ENCODE results near the gene SATB2. TPM values are rescaled to one million over a fixed set of nuclear protein-coding genes. Genes with fewer than 3 reads are reported as not detected.

Gene SATB2
- total RNA-seq, 1 experiment from 2014 or later: 22.1 TPM

DNA sequence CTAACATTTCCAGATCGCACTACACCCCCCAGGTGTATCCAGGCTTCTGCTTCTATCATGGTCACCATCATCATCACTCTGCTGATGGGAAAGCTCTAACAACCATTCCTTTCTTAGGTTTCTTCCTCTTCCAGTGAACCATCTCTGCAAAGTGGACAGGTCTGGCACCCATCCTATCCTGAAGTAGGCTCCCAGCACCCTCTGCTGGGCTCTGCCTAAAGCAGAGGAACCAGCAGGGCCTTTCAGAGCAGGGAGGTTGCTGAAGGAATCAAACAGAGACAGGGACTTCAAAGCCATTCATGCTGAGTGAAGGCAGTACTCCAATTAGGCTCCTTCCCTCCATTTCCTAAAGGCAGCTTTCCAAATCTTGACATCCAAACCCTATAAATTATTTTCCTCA is 27.2 kb upstream of the SATB2 start:
- peak; percentile 49 for ATAC-seq

DNA sequence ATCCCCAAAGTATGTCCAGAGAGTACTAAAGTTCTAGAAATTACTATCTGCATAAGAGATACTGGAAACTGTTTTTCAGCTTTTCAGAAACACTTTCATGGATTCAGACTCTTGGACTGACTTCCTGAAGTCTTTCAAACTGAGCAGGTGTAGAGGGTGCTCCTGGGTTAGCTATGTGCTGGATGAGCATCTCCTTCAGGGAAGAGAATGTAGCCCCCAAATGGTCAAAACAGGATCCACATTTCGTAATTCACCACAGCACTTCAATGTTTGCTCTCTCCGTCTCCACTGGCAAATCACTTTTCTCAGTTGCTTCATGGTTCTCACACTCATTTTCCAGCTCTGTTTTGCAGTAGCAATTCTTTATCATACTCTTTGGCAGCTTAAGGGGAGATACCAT is 23.2 kb upstream of the SATB2 start:
- no peak overlapping the region for H3K27ac Mint-ChIP-seq
- CTCF ChIA-PET: interaction anchor here (1.0 to 8.5 kb wide), 2 partner anchors 12 to 16 kb away, joined by 4 to 136 read pairs; no protein-coding TSS in a partner anchor
- H3K9me3 Mint-ChIP-seq: no peaks in the 10 kb centered on the region
- no peaks in the 10 kb centered on the region for H3K36me3 Mint-ChIP-seq
- TF ChIP-seq HMGA2 (CRISPR knock-in tag; IDR thresholded peaks at IDR 0.05) (no peak), TEAD1 (CRISPR knock-in tag; IDR thresholded peaks at IDR 0.05) (no peak), ZNF671 (CRISPR knock-in tag; IDR thresholded peaks at IDR 0.05) (no peak), ZNF232 (CRISPR knock-in tag; IDR thresholded peaks at IDR 0.05) (no peak), CREM (CRISPR knock-in tag; IDR thresholded peaks at IDR 0.05) (no peak), FOXK1 (CRISPR knock-in tag; IDR thresholded peaks at IDR 0.05) (no peak), ETV6 (CRISPR knock-in tag; IDR thresholded peaks at IDR 0.05) (no peak), ZBTB21 (CRISPR knock-in tag; IDR thresholded peaks at IDR 0.05; ENCODE audit: borderline replicate concordance) (no peak), TEAD4 (CRISPR knock-in tag; IDR thresholded peaks at IDR 0.05) (no peak), SP1 (CRISPR knock-in tag; conservative IDR thresholded peaks at IDR 0.05) (no peak), EMX1 (CRISPR knock-in tag; IDR thresholded peaks at IDR 0.05) (no peak), ZNF263 (CRISPR knock-in tag; IDR thresholded peaks at IDR 0.05; ENCODE audit: low read depth) (no peak), PRRX2 (CRISPR knock-in tag; IDR thresholded peaks at IDR 0.05) (no peak), ZNF317 (CRISPR knock-in tag; IDR thresholded peaks at IDR 0.05; ENCODE audit: borderline replicate concordance, low read depth) (no peak)
- TF ChIP-seq, protein P1, sequence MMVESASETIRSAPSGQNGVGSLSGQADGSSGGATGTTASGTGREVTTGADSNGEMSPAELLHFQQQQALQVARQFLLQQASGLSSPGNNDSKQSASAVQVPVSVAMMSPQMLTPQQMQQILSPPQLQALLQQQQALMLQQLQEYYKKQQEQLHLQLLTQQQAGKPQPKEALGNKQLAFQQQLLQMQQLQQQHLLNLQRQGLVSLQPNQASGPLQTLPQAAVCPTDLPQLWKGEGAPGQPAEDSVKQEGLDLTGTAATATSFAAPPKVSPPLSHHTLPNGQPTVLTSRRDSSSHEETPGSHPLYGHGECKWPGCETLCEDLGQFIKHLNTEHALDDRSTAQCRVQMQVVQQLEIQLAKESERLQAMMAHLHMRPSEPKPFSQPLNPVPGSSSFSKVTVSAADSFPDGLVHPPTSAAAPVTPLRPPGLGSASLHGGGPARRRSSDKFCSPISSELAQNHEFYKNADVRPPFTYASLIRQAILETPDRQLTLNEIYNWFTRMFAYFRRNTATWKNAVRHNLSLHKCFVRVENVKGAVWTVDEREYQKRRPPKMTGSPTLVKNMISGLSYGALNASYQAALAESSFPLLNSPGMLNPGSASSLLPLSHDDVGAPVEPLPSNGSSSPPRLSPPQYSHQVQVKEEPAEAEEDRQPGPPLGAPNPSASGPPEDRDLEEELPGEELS (CRISPR knock-in tag; IDR thresholded peaks at IDR 0.05): no peak
- TF ChIP-seq, protein P2, sequence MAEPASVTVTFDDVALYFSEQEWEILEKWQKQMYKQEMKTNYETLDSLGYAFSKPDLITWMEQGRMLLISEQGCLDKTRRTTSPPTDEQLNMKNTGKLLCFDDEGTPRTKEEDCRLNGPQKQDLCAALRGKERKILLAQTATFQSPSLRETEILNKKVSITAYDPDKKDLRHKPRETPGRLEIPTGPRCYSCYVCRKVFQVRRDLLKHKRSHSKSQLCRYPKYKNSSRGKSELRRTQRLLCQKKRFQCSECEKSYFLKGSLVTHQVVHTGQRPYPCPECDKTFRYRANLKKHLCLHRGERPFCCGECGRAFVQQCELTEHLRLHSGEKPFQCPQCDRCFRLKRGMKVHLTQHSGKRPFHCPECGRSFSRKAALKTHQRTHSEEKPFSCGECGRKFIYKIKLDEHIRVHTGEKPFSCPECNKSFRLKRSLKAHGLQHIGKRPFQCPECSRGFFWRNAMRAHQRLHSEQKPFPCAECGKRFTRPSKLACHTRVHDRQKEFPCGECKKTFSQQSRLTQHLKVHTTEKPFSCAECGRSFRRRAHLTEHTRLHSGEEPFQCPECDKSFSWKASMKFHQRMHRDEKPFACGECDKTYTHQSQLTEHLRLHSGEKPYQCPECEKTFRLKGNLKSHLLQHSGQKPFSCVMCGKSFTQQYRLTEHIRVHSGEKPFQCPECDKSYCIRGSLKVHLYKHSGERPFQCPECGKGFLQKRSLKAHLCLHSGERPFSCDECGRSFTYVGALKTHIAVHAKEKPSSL (CRISPR knock-in tag; conservative IDR thresholded peaks at IDR 0.05): no peak
- TF ChIP-seq, protein P3, sequence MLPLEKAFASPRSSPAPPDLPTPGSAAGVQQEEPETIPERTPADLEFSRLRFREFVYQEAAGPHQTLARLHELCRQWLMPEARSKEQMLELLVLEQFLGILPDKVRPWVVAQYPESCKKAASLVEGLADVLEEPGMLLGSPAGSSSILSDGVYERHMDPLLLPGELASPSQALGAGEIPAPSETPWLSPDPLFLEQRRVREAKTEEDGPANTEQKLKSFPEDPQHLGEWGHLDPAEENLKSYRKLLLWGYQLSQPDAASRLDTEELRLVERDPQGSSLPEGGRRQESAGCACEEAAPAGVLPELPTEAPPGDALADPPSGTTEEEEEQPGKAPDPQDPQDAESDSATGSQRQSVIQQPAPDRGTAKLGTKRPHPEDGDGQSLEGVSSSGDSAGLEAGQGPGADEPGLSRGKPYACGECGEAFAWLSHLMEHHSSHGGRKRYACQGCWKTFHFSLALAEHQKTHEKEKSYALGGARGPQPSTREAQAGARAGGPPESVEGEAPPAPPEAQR (CRISPR knock-in tag; IDR thresholded peaks at IDR 0.05): no peak
- TF ChIP-seq, protein P4, sequence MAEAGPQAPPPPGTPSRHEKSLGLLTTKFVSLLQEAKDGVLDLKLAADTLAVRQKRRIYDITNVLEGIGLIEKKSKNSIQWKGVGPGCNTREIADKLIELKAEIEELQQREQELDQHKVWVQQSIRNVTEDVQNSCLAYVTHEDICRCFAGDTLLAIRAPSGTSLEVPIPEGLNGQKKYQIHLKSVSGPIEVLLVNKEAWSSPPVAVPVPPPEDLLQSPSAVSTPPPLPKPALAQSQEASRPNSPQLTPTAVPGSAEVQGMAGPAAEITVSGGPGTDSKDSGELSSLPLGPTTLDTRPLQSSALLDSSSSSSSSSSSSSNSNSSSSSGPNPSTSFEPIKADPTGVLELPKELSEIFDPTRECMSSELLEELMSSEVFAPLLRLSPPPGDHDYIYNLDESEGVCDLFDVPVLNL (CRISPR knock-in tag; IDR thresholded peaks at IDR 0.05; ENCODE audit: borderline replicate concordance, low read depth): no peak
- TF ChIP-seq, protein P5, sequence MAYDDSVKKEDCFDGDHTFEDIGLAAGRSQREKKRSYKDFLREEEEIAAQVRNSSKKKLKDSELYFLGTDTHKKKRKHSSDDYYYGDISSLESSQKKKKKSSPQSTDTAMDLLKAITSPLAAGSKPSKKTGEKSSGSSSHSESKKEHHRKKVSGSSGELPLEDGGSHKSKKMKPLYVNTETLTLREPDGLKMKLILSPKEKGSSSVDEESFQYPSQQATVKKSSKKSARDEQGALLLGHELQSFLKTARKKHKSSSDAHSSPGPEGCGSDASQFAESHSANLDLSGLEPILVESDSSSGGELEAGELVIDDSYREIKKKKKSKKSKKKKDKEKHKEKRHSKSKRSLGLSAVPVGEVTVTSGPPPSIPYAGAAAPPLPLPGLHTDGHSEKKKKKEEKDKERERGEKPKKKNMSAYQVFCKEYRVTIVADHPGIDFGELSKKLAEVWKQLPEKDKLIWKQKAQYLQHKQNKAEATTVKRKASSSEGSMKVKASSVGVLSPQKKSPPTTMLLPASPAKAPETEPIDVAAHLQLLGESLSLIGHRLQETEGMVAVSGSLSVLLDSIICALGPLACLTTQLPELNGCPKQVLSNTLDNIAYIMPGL (CRISPR knock-in tag; IDR thresholded peaks at IDR 0.05): no peak
- TF ChIP-seq, protein P6, sequence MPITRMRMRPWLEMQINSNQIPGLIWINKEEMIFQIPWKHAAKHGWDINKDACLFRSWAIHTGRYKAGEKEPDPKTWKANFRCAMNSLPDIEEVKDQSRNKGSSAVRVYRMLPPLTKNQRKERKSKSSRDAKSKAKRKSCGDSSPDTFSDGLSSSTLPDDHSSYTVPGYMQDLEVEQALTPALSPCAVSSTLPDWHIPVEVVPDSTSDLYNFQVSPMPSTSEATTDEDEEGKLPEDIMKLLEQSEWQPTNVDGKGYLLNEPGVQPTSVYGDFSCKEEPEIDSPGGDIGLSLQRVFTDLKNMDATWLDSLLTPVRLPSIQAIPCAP (CRISPR knock-in tag; IDR thresholded peaks at IDR 0.05): no peak
- H3K27me3 Mint-ChIP-seq (ENCODE audit: low read depth): no peaks in the 10 kb centered on the region
- H3K4me1 Mint-ChIP-seq: 0 out of 2 replicates have a peak, but pooled peaks cover 3% of the 10 kb centered on the region
- no peak overlapping the region for H3K4me3 Mint-ChIP-seq
- peak; percentile 64 for ATAC-seq
- no peak for DNase-seq (ENCODE audit: low spot score)
- POLR2A ChIA-PET: interaction anchor here (0.6 kb wide), 1 partner anchor 209 kb away, joined by 3 read pairs; no protein-coding TSS in a partner anchor

More for the DNA sequence above, 27.2 kb upstream of the SATB2 start:
- TF ChIP-seq IRF2 (CRISPR knock-in tag; IDR thresholded peaks at IDR 0.05; ENCODE audit: borderline replicate concordance, low read depth) (no peak), NR2C2 (CRISPR knock-in tag; IDR thresholded peaks at IDR 0.05) (no peak), FOXJ3 (CRISPR knock-in tag; IDR thresholded peaks at IDR 0.05; ENCODE audit: borderline replicate concordance) (no peak), GTF2I (CRISPR knock-in tag; conservative IDR thresholded peaks at IDR 0.05) (no peak), ETV6 (CRISPR knock-in tag; IDR thresholded peaks at IDR 0.05) (no peak), SMAD4 (CRISPR knock-in tag; IDR thresholded peaks at IDR 0.05) (no peak)
- TF ChIP-seq, protein P7, sequence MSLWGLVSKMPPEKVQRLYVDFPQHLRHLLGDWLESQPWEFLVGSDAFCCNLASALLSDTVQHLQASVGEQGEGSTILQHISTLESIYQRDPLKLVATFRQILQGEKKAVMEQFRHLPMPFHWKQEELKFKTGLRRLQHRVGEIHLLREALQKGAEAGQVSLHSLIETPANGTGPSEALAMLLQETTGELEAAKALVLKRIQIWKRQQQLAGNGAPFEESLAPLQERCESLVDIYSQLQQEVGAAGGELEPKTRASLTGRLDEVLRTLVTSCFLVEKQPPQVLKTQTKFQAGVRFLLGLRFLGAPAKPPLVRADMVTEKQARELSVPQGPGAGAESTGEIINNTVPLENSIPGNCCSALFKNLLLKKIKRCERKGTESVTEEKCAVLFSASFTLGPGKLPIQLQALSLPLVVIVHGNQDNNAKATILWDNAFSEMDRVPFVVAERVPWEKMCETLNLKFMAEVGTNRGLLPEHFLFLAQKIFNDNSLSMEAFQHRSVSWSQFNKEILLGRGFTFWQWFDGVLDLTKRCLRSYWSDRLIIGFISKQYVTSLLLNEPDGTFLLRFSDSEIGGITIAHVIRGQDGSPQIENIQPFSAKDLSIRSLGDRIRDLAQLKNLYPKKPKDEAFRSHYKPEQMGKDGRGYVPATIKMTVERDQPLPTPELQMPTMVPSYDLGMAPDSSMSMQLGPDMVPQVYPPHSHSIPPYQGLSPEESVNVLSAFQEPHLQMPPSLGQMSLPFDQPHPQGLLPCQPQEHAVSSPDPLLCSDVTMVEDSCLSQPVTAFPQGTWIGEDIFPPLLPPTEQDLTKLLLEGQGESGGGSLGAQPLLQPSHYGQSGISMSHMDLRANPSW (CRISPR knock-in tag; conservative IDR thresholded peaks at IDR 0.05; ENCODE audit: low read depth): no peak
- H3K36me3 Mint-ChIP-seq: no peaks in the 10 kb centered on the region
- H3K27me3 Mint-ChIP-seq (ENCODE audit: low read depth): no peaks in the 10 kb centered on the region
- no peak overlapping the region for H3K4me3 Mint-ChIP-seq
- CTCF ChIA-PET: interaction anchor here (1.3 to 8.5 kb wide), 7 partner anchors 9 to 1170 kb away, joined by 4 to 136 read pairs (median 7); no protein-coding TSS in a partner anchor
- peak; percentile 22 for DNase-seq (ENCODE audit: low spot score)
- no peaks in the 10 kb centered on the region for H3K9me3 Mint-ChIP-seq
- POLR2A ChIA-PET: interaction anchor here (0.7 kb wide), 1 partner anchor 12 kb away, joined by 3 read pairs; no protein-coding TSS in a partner anchor
- no peak overlapping the region for H3K27ac Mint-ChIP-seq
- H3K4me1 Mint-ChIP-seq: 0 out of 2 replicates have a peak, but pooled peaks cover 3% of the 10 kb centered on the region

Measured in WTC11 (cell line).